ENCODE results near the gene NINL.

DNA sequence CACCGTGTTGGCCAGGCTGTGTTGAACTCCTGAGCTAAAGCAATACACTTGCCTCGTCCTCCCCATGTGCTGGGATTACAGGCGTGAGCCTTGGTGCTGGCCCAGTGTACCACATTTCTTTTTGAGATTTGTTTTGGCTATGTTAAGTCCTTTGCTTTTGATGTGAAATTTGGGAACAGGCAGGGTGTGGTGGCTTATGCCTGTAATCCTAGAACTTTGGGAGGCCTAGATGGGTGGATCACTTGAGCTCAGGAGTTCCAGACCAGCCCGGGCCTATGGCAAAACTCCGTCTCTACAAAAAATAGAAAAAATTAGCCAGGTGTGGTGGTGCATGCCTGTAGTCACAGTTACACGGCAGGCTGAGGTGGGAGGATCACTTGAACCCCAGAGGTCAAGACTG is 137.7 kb downstream of the NINL start:
- TF ChIP-seq EP300 (IDR thresholded peaks at IDR 0.05; ENCODE audit: borderline replicate concordance in 1 of 2, low read depth in 2 of 2, low read length in 2 of 2) (no peak), POLR2A (IDR thresholded peaks at IDR 0.05; ENCODE audit: control extremely low read depth in 1 of 2, low read depth in 2 of 2, low read length in 2 of 2) (no peak), SRF (IDR thresholded peaks at IDR 0.05; ENCODE audit: low read depth, low read length) (no peak)
